ENCODE results near the gene FAM20C.
"Not testable (repeated sequence)": the region's sequence is repeated elsewhere in the genome, so short reads cannot be mapped to it uniquely, and the experiment has no call there.

The FAM20C gene

GRCh38 chr7:297141-297540 is 104.8 kb downstream of the FAM20C start:
- DNase-seq, result not testable (repeated sequence)

GRCh38 chr7:297611-298374 is 105.4 kb downstream of the FAM20C start:
- DNase-seq, result no peak

- DNase-seq, result no peak
Observed at GRCh38 chr7:298375-298702, 106.0 kb downstream of the FAM20C start.

GRCh38 chr7:298743-299142 is 106.4 kb downstream of the FAM20C start:
- no peak for DNase-seq

- DNase-seq, result no peak
Observed at GRCh38 chr7:299169-299568, 106.8 kb downstream of the FAM20C start.

GRCh38 chr7:299628-300027 is 107.3 kb downstream of the FAM20C start:
- DNase-seq, result no peak

GRCh38 chr7:300048-300447 is 107.7 kb downstream of the FAM20C start:
- DNase-seq, result no peak

- DNase-seq, result no peak
Observed at GRCh38 chr7:300546-301290, 108.3 kb downstream of the FAM20C start.

- DNase-seq, result no peak
Observed at GRCh38 chr7:301291-302053, 109.1 kb downstream of the FAM20C start.

- DNase-seq, result no peak
Observed at GRCh38 chr7:302054-302992, 110.0 kb downstream of the FAM20C start.

- DNase-seq, result no peak
Observed at GRCh38 chr7:303425-303824, 111.1 kb downstream of the FAM20C start.

GRCh38 chr7:303884-304573 is 111.7 kb downstream of the FAM20C start:
- no peak for DNase-seq

GRCh38 chr7:304574-305409 is 112.4 kb downstream of the FAM20C start:
- DNase-seq, result no peak

GRCh38 chr7:305410-306151 is 113.2 kb downstream of the FAM20C start:
- no peak for DNase-seq

GRCh38 chr7:307970-308369 is 115.6 kb downstream of the FAM20C start:
- DNase-seq, result no peak

GRCh38 chr7:309586-310228 is 117.3 kb downstream of the FAM20C start:
- DNase-seq, result no peak
